GM10847 (cell line): ENCODE results near the gene TMEM38A.
A peak's percentile ranks its signal among the peaks of the same experiment; 100 is the strongest.

ENCODE experiments used
- POLR2A ChIP-seq: IDR thresholded peaks from 2 replicates; pipeline ENCODE4 v1.6.1; 2011; ENCODE audit not compliant: insufficient read length; ENCODE audit errors: extremely low read depth

TMEM38A gene

GRCh38 chr19:16627193-16627927 lies 33.6 kb upstream of the TMEM38A start:
- no peak for TF ChIP-seq POLR2A

DNA sequence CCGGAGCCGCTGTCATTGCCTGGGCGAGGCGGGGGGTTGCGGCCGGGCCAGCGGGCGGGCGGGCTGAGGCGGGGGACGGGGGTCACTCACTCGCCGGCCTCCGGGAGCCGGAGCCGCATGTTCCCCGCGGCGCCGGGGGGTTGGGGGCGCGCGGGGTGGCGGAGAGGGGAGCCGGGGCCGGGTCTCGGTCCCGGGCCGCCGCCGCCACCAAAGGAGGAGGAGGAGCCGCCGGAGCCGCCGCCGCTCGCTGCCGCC lies 33.1 kb upstream of the TMEM38A start:
- TF ChIP-seq POLR2A = no peak

DNA sequence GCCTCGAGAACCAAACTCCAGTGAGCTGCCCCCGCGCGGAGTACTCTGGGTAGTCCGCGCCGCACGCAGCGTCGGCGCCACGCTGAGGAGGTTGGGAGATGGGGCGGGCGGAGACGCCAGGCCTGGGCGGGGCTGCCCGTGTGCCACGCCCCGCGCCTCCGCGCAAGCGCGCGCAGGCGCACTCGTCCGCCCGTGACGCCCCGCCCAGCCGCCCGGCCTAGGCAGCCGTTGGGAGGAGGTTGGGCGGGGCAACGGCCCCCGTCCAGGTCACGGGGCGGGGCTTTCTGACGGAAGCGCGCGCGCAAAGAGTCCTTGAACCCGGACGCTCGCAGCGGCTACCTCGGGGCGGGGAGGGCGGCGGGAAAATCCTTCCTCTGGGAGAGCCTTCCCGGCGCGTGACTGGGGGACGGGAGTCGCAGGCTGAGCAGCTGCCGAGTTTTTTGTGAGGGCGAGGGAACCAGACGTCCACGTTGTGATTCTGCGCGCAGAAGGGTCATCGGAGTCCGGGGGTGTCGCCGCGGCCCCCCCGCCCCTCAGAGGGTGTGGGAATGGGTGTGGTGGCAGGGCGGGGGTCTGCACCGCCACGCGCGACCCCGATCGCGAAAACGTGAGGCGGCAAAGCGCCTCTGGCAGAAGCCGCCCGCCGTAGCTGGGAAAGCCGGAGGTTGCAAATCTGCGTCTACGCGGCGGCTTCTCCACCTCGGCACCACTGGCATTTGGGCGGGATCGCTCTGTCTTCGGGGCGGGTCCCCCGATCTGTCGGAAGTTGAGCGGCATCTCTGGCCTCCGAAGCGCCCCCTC lies 32.6 kb upstream of the TMEM38A start, which contains the start of gene MED26:
TSS of gene MED26 (minus strand) at position 22 of the 801 bp plus-strand sequence. CDS start 261 bp downstream, outside the sequence.
- TF ChIP-seq POLR2A = peak; percentile 93

GRCh38 chr19:16628984-16629691 lies 31.8 kb upstream of the TMEM38A start:
- TF ChIP-seq POLR2A = no peak

- no peak for TF ChIP-seq POLR2A
These were observed 29.5 kb upstream of the TMEM38A start for GRCh38 chr19:16631465-16631864.

DNA sequence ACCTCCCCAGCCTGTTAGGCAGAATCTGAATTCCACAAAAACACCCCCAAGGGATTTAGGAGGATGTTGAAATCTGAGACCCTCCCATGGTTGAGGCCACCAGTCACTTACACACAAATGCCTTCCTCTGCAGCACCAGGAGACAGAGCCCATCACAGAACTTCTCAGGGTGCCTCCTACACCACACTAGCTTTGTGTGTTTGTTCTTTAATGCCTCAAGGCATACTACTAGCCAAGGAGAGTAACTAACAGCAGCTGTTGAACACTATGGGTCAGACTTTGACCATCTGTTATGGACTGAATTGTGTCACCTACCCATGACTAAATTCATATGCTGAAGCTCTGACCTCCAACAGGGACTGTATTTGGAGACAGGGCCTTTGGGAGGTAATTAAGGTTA lies 23.4 kb upstream of the TMEM38A start:
- no peak for TF ChIP-seq POLR2A

GRCh38 chr19:16638666-16639065 lies 22.3 kb upstream of the TMEM38A start:
- no peak for TF ChIP-seq POLR2A

DNA sequence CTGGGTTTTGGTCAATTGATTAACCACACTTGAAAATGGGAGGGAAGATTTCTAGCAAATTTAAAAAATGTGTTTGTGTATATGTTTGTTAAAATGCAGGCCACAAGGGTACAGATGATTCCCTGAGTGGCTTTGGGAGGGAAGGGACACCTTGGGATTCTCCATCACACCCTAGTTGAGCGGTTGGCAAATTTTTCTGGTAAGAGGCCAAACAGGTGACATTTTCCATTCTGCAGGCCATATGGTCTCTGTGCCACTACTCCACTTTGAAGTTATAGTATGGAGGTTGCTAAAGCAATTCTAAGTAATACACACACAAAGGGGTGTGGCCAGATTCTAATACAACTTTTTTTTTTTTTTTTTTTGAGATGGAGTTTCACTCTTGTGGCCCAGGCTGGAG lies 20.0 kb upstream of the TMEM38A start:
- TF ChIP-seq POLR2A = no peak

GRCh38 chr19:16641695-16642094 lies 19.2 kb upstream of the TMEM38A start:
- no peak for TF ChIP-seq POLR2A

- no peak for TF ChIP-seq POLR2A
These were observed 15.8 kb upstream of the TMEM38A start for GRCh38 chr19:16645140-16645539.

- no peak for TF ChIP-seq POLR2A
These were observed 11.2 kb upstream of the TMEM38A start for GRCh38 chr19:16649734-16650133.

DNA sequence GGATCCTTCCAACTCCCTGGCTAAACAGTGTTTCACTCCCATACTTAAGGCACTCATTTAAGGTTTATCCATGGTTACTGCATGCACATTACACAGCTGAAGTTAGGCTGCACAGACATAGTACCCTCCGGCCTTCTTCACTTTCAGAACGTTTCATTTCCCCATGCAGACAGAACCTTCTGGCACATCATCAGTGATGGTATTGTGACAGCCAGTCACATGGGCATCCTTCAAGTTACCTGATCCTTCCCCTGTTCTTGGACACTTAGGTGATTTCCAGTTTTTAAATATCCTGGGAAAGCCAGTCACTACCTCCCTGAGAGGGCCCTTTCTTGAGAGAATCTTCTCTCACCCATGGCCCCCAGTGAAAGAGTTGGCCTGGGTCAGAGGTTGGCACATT lies 10.1 kb upstream of the TMEM38A start:
- no peak for TF ChIP-seq POLR2A

DNA sequence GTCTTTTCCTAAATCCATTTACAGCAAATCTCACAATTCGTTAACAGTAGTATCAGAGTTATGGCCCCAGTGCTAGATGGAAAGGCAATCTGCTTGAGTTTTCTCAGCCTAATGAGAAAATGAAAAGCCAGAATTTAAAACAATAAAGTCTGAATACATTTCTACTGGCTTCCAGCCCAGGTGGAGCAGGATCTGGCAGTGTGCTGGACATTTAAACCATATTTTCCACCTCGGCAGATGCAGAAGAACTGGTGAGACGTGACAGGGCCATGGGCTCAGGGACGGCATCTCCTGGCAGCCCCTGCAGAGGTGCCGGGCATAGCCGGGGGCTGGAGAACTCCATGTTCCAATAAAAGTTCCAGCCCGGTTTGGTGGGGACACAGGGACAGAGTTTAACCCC lies 8.1 kb upstream of the TMEM38A start:
- no peak for TF ChIP-seq POLR2A

DNA sequence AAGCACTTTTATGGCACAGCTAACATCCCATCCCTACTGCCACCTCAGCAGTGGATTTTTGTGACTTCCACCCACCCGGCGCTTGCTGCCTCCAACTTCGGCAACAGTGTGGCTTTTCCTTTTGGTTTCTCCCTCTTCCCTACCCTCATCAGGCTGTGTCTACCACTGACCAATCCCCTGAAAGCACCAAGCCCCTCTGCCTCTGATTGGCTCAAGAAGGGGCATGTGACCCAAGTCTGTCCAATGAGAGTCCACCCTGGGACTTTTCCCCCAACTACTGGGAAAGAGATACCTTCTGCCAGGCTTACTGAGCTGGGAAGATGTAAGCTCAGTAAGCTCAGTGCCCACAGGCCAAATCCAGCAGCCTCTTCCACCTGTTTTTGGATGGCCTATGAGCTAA lies 6.8 kb upstream of the TMEM38A start:
- no peak for TF ChIP-seq POLR2A

DNA sequence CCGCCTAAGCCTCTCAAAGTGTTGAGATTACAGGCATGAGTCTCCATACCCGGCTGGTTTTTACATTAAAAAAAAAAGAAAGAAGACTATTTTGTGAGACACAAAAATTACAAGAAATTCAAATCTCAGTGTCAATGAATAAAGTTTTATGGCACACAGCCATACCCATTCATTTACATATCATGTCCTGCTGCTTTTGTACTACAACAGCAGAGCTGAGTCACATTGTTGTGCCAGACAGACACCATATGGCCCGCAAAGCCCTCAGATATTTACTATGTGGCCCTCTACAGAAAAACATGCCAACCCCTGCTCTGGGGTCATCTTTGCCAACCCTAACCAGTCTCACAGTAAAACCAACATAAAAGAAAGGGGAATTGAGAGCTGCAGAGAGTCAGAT lies 6.3 kb upstream of the TMEM38A start:
- TF ChIP-seq POLR2A = no peak

GRCh38 chr19:16655727-16656126 lies 5.2 kb upstream of the TMEM38A start:
- TF ChIP-seq POLR2A = no peak
